Sigmoid colon (tissue), 3 donors: ENCODE results near the gene KRT72.

Experiments used
- POLR2A ChIP-seq, 2 donors: fragments of 450-650 bp; IDR thresholded peaks; one replicate each; pipeline ENCODE4 v1.6.1; 2016; ENCODE audit warnings: antibody characterized with exemption in 2 of 2, mild to moderate bottlenecking in 2 of 2, moderate library complexity in 2 of 2
- TF ChIP-seq, protein P1 (sequence below), 4 experiments: fragments of 450-650 bp in 3 of 4; fragments of 200-600 bp in 1 of 4; IDR thresholded peaks; one replicate each; pipeline ENCODE4 v1.5.1; 2016 to 2019; ENCODE audit warnings: antibody characterized with exemption in 4 of 4, mild to moderate bottlenecking in 3 of 4, moderate library complexity in 2 of 4

DNA sequence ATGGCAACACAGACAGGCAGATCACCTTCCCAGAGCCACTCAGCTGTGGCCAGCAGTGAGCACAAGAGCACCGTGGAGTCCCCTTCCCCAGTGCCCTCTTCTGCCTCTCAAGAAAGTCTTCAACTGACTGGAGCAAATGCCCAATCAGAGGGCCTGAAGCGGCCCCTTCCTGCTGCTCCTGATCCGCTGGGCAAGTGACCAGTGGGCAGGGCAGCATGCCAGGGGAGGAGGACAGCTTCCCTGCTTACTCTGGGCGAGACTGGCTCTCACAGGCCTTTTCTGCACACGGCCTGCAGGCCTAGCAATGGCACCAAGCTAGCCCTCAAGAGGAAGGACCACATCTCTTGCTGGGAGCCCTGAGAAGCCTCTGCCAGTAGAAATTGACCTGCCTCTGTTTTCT lies 49.2 kb downstream of the KRT72 start:
- TF ChIP-seq, protein P1, sequence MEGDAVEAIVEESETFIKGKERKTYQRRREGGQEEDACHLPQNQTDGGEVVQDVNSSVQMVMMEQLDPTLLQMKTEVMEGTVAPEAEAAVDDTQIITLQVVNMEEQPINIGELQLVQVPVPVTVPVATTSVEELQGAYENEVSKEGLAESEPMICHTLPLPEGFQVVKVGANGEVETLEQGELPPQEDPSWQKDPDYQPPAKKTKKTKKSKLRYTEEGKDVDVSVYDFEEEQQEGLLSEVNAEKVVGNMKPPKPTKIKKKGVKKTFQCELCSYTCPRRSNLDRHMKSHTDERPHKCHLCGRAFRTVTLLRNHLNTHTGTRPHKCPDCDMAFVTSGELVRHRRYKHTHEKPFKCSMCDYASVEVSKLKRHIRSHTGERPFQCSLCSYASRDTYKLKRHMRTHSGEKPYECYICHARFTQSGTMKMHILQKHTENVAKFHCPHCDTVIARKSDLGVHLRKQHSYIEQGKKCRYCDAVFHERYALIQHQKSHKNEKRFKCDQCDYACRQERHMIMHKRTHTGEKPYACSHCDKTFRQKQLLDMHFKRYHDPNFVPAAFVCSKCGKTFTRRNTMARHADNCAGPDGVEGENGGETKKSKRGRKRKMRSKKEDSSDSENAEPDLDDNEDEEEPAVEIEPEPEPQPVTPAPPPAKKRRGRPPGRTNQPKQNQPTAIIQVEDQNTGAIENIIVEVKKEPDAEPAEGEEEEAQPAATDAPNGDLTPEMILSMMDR (IDR thresholded peaks at IDR 0.05): no peak
- no peak for TF ChIP-seq POLR2A (IDR thresholded peaks at IDR 0.05)
